ENCODE data around the gene WSCD1.

- TF ChIP-seq CTCF (IDR thresholded peaks at IDR 0.05) (no peak), POLR2A (IDR thresholded peaks at IDR 0.05) (no peak)
These were observed 2.0 kb downstream of the WSCD1 start for GRCh38 chr17:6072157-6072556.
